Effector CD8-positive, alpha-beta T cell (primary cell): ENCODE results near the gene PPFIBP1.
"Not testable (repeated sequence)": the region's sequence is repeated elsewhere in the genome, so short reads cannot be mapped to it uniquely, and the experiment has no call there.

Experiments
- DNase-seq: peaks from one replicate; lab custom pipeline; 2025; lab: John Stamatoyannopoulos, UW

Gene PPFIBP1

DNA sequence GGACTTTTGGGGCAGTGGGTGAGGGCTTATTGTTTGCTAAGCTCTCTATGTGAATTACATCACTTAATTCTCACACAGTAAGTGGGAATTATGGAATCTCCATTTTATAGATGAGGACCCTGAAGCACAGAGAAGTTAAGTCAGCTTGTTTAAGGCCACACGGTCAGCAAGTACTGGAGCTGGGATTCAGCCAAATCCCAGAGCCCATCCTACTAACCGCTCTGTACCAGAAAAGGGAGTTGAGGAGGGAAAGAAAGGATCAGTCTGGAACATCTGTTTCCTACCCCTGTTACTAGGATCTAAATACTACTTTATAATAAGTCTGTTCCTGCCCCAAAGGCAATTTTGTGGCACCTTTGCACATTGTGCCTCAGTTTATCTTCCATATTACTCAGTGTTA is 42.6 kb downstream of the PPFIBP1 start:
- no peak for DNase-seq

DNA sequence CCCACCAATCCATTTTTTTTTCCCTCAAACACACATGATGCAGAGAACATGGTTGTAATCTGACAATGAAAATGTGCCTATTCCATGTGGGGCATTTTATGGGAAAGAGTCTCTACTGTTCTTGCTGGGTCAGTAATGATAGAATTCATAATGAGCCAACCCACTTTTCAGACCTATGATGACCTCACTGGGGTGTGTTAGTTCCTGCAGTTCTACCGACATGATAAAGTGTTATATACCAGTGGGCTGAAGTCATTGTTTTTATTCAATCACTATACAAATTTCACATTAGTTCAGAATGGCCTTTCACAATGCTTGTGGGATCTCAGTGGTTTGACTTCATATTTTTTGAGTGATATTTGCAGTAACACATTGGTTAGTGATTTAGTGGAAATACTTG is 47.5 kb downstream of the PPFIBP1 start:
- no peak for DNase-seq

DNA sequence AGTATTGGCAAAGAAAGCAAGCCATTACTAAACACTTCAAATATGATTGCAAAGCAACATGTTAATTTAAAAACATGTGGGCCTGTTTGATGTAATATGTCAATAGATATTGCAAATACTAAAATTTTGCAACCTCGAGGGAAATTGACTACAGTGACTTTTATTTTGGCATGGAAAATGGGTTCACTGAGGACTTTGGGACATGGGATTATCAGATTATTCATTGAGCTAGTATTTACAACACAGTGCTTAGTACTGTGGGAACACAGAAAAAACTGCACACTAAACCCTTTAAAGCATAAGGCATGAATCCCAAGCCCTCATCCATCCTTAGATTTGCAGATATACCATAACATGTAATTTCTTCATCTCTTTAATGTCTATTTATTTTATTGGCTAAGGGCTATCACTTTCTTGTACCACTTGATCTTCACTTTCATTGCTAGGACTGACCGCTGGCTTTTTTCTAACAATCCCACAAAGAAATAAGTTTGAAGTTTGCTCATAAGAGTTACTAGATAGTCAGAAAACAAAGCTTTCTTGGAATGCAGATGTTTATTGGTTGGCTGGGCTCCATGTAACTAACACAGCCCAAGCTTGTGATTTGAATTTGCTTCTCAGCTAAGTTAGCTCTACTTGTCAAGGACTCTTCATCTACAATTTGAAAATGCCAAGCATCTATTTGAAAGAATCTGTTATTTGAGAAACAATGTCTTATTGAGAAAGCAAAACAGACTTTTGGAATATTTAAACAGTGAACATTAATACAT is 48.7 kb downstream of the PPFIBP1 start:
- DNase-seq: no peak

DNA sequence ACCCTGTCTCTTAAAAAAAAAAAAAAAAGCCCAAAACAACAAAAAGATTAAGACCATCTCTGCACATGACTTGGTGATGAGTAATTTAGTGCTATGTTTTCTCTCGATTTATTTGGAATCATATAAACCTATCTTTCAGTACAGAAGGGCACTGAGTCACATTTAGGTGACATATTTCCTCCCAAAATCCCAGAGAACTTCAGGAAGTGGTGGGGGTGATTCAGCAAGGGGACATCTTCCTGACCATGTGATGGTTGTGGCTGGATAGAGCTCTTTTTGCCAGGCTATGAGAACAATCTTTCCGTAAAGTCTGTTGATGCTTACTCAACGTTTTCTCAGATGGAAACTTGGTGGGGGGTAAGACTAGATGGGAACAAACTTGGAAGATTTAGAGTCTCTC is 50.0 kb downstream of the PPFIBP1 start:
- DNase-seq: no peak

DNA sequence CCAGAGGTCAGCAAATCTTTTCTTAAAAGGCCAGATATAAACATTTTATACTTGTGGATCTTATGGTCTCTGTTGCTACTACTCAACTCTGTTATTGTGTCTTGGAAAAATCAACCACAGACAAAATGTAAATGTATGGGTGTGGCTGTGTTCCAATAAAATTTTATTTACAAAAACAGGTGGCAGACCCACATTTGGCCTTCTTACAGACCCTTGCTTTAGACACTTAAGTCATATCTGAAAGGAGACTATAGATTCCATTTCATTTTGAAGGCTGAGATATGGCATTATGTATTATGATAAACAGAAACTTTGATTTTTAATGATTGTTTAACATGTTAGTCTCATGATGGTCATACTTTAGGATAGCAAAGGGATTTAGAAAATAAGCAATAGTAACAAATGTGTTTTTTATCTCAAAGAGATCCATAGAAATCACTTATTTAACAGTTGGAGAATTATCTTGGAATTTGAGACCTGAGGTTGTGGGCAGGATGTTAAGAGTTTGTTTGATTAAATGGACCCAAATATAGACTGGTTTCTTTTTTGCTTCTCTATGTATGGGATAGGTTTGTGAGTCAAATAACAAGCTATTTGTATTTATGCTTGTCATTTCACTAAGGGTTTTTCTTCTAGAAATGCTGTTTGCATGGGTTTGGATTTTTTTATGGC is 51.2 kb downstream of the PPFIBP1 start:
- no peak for DNase-seq

DNA sequence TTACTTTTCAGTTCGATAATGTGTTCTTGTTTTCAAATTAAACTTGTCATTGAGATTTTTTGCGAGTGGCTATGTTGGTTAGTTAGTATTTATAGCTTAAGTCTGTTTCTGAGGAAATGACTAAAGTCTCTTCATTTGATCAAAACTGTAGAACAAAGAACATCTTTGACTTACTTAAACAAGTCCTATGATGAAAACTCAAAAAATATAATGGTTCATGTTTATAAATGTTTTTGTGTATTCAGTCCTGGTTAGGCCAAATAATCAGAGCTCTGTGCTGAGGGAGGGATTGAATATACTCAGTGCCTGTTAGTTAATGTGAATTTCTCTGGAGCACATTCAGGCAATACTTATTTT is 51.7 kb downstream of the PPFIBP1 start:
- no peak for DNase-seq

DNA sequence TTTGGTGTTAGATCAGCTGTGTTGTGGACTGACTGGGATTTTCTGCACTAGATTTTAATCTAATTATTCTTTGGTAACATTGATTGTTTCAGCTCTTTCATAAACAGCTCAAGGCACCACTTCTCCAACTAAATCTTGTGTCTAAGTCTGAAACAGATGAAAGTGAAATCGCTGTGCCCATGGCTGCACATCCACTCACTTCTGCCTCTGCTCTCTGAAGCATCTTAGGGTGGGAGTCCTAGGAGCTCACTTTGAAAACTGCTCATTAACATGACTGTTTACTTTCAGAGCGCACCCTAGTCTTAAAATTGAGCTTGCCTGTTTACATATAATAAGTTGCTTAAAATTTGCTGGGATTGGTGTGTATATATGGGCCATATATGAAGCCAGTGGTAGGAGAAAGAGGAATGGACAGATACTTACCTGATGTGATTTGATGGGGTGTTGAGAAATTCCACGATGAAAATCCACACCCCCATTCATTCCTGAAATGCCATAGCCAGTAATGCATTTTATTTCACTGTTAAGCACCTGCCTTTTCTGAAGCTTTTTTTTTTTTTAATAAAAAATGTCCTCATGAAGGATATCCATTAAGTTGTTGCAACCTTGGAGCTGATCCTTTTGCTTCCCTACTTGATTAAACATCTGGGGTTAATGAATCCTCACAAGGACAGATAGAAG is 52.8 kb downstream of the PPFIBP1 start:
- no peak for DNase-seq

DNA sequence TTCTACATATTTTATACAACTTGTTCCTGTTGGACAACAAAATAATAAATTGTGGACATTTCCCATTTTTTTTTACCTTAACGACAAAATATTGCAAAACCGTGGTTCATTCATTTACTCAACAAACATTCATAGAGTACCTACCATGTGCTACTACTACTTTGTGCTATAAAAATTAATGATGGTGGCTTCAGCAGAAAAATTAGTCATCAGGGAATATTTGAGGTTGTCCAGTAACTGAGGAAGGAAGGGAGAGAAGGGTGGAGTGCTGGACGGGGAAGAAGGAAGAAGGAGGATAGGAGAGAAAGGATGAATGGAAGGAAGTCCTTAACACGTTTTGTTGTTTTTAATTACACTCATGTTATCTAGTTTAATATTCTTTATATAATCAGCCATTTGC is 53.7 kb downstream of the PPFIBP1 start:
- no peak for DNase-seq

DNA sequence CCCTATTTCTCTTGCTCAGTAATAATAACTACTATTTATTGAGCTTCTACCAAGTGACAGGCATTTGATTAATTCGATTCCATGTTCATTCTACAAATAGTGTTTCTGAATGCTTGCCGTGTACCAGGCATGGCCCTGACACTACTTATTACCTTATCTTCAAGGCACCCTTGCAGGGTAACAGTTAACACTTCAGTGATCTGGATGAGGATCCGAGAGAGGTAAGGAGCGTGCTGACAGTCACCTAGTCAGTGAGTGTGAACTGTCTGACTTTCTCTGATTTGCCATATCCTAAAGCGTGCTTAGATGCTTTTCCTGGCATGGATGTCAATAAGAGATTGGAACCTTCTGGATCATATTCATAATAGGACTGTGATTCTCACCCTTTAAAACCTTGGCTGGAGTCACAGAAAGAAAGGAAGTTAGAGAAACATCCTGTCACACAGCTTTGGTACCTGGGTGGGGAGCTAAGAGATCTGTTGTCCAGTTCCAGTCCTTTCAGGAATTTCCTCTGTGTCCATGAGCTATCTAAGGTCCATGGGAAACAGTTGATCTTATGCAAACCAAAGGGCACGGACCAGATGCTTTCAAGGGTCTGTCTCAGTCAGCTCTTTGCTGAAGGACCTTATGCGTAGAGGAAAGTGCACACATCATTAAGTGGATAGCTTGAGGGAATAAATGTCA is 54.8 kb downstream of the PPFIBP1 start:
- DNase-seq: no peak

DNA sequence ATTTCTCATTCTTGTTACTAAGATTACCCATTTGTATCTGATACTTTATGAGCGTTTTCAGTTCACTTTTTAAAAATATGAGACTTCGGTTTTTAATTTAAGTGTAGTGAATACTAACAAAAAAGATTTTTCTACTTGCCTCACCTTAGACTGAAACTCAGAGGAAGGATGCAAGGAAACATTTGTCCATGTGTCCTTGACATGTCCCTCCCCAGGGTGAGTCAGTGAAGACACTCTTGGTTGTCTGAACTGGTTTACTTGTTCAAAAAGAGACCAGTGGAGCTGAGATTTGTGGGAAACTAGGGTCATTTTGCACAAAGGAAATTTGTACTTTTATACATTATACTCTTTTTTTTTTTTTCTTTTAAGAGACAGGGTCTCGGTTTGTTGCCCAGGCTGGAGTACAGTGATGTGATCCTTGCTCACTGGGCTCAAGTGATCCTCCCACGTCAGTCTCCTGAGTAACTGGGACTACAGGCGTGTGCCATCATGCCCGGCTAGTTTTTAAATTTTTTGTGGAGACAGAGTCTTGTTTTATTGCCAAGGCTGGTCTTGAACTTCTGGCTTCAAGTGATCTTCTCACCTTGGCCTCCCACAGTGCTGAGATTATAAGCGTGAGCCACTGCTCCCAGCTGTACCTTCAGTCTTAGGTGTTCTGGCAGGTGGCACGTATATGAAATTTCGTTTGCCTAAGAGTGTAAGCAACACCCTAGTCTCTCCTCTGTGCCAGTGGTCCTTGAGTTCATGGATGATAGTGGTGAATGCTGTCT is 56.7 kb downstream of the PPFIBP1 start:
- no peak for DNase-seq

DNA sequence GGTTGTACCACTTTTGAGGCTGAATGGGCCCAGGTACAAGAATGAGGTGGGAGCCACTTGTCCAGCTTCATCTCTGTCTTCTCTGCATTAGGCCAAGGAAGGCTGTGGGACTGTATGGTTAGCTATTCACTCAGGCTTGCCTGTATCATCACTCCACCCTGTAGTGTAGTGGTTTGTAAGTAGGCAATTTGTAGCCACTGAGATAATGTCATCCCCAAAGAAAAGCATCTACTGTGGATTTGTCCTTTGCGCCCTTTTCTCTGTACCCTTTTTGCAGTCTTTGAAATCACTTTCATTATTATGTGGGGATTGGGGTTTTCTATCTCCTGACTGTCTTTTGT is 57.3 kb downstream of the PPFIBP1 start:
- DNase-seq: not testable (repeated sequence)

DNA sequence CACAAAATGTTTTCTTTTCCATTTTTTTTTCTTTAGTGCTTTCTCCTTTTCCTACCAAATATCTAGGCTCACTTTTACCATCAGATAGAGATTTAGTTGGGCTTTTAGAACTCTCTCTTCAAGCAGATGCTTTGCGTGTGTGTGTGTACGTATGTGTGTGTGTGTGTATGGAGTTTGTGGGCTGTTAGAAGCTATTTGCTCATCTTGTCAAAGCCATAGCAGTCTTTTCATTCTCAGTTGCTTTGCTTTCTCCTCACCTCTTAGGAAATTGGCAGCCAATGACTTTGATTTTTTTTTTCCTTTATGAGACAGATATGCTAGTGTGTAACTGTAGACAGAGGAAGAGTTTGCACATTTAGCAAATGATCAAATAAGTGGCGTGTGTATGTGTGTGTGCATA is 57.8 kb downstream of the PPFIBP1 start:
- DNase-seq: not testable (repeated sequence)

DNA sequence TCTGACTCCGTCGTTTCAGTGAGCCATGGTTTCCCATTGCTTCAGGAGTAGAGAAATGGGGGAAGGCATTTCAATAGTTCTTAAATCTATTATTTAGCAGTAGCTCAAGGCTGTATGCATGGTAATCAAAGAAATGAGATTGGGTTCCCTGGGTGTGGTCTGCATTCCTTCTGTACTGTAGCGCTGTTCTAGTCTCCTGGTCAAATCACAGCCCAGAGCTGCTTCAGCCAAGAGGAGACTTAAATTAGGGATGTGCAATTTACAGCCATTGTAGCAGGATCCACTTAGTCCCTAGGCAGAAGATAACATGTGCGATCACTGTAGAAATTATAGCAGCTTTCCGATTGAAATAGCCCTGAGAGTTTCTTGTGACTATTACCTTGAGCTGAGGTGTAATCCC is 58.4 kb downstream of the PPFIBP1 start:
- not testable (repeated sequence) for DNase-seq

DNA sequence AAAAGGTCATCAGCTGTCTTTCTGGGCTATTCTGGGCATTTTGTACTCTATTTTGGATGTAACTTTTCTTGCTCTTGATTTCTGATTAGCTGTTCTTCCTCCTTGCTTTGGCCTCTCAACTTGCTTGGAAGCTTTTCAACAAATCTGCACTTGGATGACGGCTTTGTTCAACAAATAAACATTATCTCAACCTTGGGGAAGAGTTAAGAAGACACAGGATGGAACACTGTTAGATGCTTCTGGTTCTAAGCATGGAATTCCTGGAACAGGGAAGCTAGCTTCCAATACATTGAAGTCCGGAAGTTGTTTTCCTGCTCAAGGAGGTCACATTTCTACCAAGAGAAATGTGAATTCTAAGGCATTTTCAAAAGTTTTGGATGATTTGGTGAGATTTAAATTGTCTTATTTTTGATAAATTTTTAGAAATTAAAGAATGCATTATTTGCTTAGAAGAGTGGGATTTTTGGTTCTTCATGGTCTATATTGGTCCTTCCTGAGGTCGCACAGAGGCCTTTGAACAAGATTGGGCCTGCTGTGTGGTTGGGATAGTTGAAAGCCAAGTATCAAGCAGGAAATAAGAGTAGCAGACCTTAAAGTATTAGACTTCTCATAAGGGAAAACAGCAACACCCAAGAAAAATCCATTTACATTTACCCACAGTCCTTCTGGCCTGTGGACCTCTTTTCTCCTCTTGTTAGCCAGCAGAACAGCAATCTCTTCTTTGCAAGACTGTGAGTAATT is 59.2 kb downstream of the PPFIBP1 start:
- DNase-seq: no peak

DNA sequence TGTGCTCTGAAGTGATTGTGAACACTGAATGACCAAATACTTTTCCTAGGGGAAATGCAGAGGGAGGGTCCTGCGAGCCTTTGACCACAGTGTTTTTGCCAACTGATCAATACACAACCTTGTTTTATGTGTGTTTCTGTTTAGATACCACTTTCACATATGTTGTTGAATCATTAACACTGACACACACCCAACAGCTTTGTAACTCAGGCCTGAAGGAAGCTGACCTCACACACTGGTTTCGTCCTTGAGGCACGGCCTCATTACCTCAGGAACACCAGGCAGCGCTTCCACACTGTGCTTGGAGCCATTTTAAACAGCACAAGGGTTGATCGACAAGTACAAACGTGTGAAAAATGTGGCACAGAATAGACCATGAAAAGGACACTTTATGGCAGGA is 60.0 kb downstream of the PPFIBP1 start:
- DNase-seq: no peak

DNA sequence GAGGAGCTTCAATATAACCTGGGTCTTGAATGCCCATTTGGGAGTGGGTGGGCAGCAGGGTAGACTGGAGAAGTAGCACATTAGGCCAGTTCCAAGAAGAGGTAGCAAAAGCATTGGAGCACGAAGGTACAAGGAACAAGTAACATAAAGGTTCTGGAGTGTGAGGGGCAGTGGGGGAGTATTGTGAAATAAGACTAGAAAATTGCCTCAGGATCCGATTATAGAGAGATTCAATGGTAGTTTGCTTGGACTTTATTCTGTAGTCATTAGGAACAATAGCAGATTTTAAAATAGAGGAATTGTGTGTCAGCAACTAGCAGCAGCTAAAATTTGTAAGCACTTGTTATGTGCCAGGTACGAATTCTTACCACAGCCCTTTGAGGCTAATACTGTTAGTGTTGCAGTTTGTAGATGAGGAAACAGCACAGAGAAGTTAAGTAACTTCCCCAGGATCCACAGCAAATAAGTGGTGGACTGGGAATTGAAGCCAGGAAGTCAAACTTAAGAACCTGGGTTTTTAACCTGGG is 61.8 kb downstream of the PPFIBP1 start:
- no peak for DNase-seq

DNA sequence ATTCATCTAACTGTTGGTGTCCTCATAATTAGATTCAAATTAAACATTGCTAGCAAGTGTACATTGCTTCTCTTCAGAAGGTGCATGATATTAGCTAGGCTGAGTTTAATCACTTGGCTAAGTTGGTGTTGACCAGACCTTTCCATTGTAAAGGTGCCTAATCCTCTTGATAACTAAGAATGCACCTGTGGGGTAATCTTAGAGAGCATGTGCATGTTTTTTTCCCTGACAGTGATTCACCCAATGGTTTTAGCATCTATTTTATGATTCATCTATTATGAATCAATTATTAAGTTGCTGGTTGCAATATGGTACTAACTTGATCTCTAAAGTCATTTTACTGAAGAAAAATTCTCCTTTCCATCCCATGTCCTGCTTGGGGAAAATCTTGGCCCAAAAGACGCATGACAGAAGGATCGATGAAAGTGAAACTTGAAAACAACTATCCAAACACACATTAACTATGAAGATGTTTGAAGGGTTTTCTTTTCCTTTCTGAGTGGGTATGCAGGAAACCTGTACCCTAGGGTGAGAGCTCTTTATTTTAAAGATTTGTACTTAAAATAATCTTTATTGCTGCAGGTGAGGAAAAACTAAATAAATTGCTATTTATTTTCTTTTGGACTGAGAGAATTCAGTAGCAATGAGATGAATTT is 64.2 kb downstream of the PPFIBP1 start:
- not testable (repeated sequence) for DNase-seq

DNA sequence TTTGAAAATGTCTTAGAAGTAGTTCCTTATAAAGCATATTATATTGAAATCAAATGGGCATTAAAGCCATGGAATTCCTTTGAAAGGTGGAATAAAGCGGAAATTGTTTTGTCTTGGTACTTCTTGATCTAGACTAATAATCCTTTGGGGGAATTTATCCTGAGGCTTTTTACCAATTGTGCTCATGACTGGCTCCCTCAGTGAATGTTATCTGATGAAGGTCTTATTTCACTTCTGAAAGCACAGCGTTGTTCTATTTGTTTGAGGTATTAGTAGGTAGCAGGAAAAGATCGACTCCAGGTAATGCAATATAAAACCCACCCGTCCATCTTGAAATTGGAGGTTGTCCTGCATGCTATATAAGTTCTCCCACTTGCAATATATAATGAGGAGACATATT is 64.8 kb downstream of the PPFIBP1 start:
- no peak for DNase-seq

DNA sequence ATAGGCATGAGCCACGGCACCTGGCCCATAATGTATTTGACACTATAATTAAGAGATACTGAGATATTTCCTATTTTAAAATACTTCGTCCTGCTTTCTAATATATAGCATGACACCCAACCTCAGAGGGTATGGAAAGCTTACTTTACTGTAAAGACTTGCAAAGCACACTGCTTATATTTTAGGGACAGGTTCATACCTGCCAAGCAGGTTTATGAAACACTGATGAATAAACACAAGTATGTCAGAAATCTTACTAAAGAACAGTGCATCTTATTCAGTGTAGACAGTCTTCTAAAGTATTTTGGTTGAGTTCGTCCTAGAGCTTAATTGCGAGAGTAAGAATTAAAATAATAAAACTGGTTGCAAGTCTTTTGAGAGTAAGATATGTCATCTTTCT is 65.4 kb downstream of the PPFIBP1 start:
- no peak for DNase-seq

DNA sequence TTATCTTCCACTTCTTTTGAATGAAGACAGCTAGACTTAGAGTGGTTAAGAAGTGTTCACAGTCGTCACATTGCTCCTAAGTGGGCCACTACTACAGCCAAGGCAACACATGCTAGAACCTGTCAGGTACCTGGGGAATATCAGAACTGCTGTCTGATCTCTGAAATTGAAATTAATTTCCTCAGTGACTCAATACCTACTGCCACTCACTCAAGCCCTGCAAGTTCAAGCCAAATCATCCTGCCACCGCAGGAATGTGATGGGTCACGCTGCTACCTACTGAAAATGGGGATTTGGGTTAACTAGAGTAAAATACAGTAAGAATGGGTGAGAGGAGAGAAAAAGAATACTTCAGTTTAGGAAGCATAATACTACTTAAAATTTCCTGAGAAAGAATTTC is 67.7 kb downstream of the PPFIBP1 start:
- DNase-seq: not testable (repeated sequence)
